ENCODE measurements around the gene PCDHB12.

DNA sequence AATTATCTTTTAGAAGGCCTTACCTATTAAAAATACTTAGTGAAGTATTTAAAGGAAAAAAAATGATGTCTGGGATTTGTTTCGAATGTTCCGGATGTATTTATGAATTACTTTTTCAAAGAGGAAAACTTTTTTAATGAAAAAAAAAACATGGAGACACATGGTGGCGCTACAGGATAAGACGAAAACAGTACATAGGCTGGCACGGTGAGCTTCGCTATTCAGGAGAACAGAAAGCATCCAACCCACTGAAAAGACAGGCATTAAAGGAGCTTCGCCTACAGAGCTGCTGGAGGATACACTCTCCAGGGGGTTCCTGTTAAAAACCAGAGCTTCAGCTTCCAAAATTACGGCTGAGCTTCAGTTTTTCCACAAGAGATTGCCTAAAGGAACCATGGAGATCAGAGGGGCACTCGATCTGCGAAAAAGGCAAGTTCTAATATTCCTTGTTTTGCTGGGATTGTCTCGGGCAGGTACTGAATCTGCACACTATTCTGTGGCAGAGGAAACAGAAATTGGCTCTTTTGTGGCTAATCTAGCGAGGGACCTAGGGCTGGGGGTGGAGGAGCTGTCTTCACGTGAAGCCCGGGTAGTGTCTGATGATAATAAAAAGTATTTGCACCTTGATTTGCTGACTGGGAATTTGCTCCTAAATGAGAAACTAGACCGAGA, 14.7 kb downstream of the PCDHB12 start, which contains the start of gene PCDHB14:
- TF ChIP-seq, protein P1, sequence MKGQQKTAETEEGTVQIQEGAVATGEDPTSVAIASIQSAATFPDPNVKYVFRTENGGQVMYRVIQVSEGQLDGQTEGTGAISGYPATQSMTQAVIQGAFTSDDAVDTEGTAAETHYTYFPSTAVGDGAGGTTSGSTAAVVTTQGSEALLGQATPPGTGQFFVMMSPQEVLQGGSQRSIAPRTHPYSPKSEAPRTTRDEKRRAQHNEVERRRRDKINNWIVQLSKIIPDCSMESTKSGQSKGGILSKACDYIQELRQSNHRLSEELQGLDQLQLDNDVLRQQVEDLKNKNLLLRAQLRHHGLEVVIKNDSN (IDR thresholded peaks at IDR 0.05; ENCODE audit: borderline replicate concordance, low read depth): no peak
- TF ChIP-seq CHD2 (IDR thresholded peaks at IDR 0.05; ENCODE audit: low read length, partially characterized antibody) (no peak), EP300 (IDR thresholded peaks at IDR 0.05; ENCODE audit: borderline replicate concordance in 1 of 2, low read depth in 1 of 2, low read length in 1 of 2) (no peak)

Data from SK-N-SH (cell line).